ENCODE measurements around the gene MIPOL1.
A peak's percentile ranks its signal among the peaks of the same experiment; 100 is the strongest.
"Not testable (repeated sequence)": the region's sequence is repeated elsewhere in the genome, so short reads cannot be mapped to it uniquely, and the experiment has no call there.

The MIPOL1 gene

DNA sequence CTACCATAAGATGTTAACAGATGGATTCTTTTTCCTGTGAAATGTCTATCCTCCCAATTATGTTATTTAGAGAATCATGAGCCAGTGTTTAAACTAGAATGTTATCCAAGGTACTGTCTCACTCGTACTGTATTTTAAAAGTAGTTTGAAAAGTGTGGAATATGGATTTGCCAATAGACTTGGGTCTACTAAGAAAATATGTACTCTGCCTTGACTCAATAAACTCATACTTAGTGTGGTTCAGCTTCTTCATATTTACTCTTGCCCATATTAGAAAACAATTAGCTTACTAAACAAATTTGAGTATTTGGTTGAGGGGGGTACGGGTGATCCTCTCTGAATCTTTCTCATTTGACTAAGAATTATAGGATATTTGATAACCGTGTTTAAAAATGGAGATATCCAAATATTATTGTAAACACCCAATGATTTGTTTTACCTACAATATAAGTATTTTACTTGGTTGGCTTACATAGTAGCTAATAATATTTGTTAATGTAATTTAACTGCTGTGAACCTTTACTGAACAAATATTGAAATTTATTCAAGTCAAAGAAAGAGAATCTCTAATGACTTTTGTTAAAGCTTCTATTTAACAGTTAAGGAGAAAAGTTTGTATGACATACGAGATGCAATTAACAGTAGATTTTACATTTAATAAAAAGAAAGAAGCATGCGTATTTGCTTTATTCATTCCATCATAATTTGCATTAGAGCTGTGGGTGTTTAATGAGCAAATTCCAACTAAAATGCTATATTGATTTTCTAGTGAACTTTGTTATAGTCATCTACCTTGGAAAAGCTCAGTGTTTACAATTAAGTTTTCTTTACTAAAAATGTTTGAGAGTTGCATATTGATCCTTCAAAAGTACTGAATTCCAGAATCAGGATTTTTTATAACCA is 81.2 kb downstream of the MIPOL1 start:
- no peaks in the 10 kb centered on the region for H3K4me1 Mint-ChIP-seq
- ATAC-seq (no peak), DNase-seq (no peak)
- H3K27me3 Mint-ChIP-seq: no peaks in the 10 kb centered on the region
- peaks cover 0 to 9% of the 10 kb centered on the region in 2 donors for H3K9me3 Mint-ChIP-seq
- H3K4me3 Mint-ChIP-seq: no peak overlapping the region
- H3K27ac Mint-ChIP-seq: no peak overlapping the region

DNA sequence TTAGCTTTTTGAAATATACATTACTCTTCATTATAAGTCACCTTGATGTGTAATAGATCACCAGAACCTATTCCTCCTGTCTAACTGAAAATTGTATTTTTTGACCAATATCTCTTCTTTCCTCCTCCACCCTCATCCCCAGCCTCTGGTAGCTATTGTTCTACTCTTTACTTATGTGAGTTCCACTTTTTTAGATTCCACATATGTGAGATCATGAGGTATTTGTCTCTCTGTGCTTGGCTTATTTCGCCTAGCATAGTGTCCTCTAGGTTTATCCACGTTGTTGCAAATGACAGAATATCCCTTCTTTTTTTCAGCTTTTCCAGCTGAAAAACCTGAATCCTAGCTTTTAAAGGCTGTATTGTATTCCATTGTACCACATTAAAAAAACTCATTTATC is 82.1 kb downstream of the MIPOL1 start:
- Mint-ChIP-seq H3K4me3 (no peak overlapping the region), H3K27me3 (no peaks in the 10 kb centered on the region), H3K9me3 (peaks cover 0 to 9% of the 10 kb centered on the region in 2 donors), H3K27ac (no peak overlapping the region), H3K4me1 (no peaks in the 10 kb centered on the region)
- DNase-seq (no peak), ATAC-seq (no peak)

- ATAC-seq (no peak), DNase-seq (no peak)
- Mint-ChIP-seq H3K9me3 (peaks cover 0 to 9% of the 10 kb centered on the region in 2 donors), H3K4me1 (no peaks in the 10 kb centered on the region), H3K4me3 (no peak overlapping the region), H3K27ac (no peak overlapping the region), H3K27me3 (no peaks in the 10 kb centered on the region)
These were observed 87.0 kb downstream of the MIPOL1 start for GRCh38 chr14:37284760-37285159.

GRCh38 chr14:37285220-37285619 is 87.5 kb downstream of the MIPOL1 start:
- peaks cover 0 to 7% of the 10 kb centered on the region in 2 donors for H3K9me3 Mint-ChIP-seq
- no peaks in the 10 kb centered on the region for H3K4me1 Mint-ChIP-seq
- H3K4me3 Mint-ChIP-seq: no peak overlapping the region
- no peaks in the 10 kb centered on the region for H3K27me3 Mint-ChIP-seq
- ATAC-seq: no peak
- H3K27ac Mint-ChIP-seq: no peak overlapping the region
- DNase-seq: no peak

- Mint-ChIP-seq H3K4me3 (no peak overlapping the region), H3K4me1 (no peaks in the 10 kb centered on the region), H3K9me3 (peaks cover 4 to 6% of the 10 kb centered on the region in 2 donors), H3K27me3 (no peaks in the 10 kb centered on the region), H3K27ac (no peak overlapping the region)
- ATAC-seq (no peak), DNase-seq (no peak)
These were observed 92.0 kb downstream of the MIPOL1 start for GRCh38 chr14:37289688-37290087.

DNA sequence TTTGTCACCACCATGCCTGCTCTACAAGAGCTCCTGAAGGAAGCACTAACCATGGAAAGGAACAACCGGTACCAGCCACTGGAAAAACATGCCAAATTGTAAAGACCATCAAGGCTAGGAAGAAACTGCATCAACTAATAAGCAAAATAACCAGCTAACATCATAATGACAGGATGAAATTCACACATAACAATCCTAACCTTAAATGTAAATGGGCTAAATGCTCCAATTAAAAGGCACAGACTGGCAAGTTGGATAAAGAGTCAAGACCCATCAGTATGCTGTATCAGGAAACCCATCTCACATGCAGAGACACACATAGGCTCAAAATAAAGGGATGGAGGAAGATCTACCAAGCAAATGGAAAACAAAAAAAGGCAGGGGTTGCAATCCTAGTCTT is 97.5 kb downstream of the MIPOL1 start:
- not testable (repeated sequence) for H3K9me3 Mint-ChIP-seq, H3K27ac Mint-ChIP-seq, H3K4me1 Mint-ChIP-seq, DNase-seq, H3K27me3 Mint-ChIP-seq, H3K4me3 Mint-ChIP-seq, ATAC-seq

- no peak for DNase-seq
- no peaks in the 10 kb centered on the region for H3K4me1 Mint-ChIP-seq
- no peak overlapping the region for H3K4me3 Mint-ChIP-seq
- ATAC-seq: no peak
- no peaks in the 10 kb centered on the region for H3K27me3 Mint-ChIP-seq
- no peak overlapping the region for H3K27ac Mint-ChIP-seq
- peaks cover 19 to 24% of the 10 kb centered on the region in 2 donors for H3K9me3 Mint-ChIP-seq
These were observed 113.5 kb downstream of the MIPOL1 start for GRCh38 chr14:37311252-37311651.

DNA sequence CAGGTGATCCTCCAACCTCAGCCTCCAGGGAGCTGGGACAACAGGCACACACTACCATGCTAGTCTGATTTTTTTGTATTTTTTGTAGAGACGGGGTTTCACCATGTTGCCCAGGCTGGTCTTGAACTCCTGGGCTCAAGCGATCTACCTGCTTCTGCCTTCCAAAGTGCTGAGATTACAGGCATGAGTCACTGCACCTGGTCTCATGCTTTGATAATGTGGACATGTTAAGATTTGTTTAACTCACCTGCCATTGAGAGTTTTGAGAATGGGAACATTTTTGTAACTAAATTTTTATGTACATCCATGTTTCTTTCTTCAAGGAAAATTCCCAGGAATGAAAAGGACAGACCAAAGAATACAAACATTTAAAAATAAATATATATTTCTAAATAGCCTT is 121.2 kb downstream of the MIPOL1 start:
- H3K9me3 Mint-ChIP-seq: peaks cover 12 to 14% of the 10 kb centered on the region in 2 donors
- no peaks in the 10 kb centered on the region for H3K4me1 Mint-ChIP-seq
- ATAC-seq (no peak), DNase-seq (no peak)
- no peak overlapping the region for H3K4me3 Mint-ChIP-seq
- H3K27ac Mint-ChIP-seq: no peak overlapping the region
- H3K27me3 Mint-ChIP-seq: no peaks in the 10 kb centered on the region

GRCh38 chr14:37320106-37320505 is 122.4 kb downstream of the MIPOL1 start:
- no peaks in the 10 kb centered on the region for H3K27me3 Mint-ChIP-seq
- H3K4me1 Mint-ChIP-seq: no peaks in the 10 kb centered on the region
- no peak overlapping the region for H3K4me3 Mint-ChIP-seq
- H3K9me3 Mint-ChIP-seq: peaks cover 10 to 12% of the 10 kb centered on the region in 2 donors
- H3K27ac Mint-ChIP-seq: no peak overlapping the region
- DNase-seq (no peak), ATAC-seq (no peak)

DNA sequence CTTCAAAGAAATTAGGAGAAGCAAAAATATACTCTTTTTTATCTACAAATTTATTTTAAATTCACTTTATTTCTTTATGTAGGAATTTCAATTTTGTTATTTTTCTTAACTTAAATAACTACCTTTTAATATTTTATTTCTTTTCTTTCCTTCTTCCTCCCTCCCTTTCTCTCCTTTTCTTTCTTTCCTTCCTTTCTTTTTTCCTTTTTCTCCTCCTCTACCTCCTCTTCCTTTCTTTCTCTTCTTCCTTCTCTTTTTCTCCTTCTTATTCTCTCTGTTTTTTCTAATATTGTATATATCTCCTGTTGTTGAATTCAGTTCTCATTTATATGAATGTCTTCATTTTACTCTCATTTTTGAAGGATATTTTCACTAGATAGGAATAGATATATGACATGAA is 127.6 kb downstream of the MIPOL1 start:
- DNase-seq: no peak
- Mint-ChIP-seq H3K27me3 (no peaks in the 10 kb centered on the region), H3K27ac (peak overlapping the region in 1 of 2 donors; percentile 9), H3K4me1 (no peaks in the 10 kb centered on the region), H3K9me3 (peaks cover 0 to 7% of the 10 kb centered on the region in 2 donors), H3K4me3 (no peak overlapping the region)
- no peak for ATAC-seq

DNA sequence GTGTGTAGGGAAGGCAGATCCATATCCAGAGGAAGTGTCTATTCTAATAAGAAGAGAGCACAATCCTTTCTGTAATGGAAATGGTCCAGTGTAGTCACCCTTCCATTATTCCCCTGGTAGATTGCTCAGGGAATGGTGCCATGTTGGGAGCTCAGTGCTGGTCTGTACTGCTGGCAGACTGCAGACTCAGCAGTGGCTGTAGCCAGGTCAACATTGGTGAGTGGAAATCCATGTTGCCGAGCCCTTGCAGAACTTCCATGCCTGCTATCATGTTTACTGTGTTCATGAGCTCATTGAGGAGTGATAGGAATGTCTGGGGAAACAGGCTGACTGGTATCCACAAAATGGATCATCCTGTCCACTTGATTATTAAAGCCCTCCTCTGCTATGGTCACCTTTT is 128.7 kb downstream of the MIPOL1 start:
- Mint-ChIP-seq H3K27ac (no peak overlapping the region), H3K4me1 (no peaks in the 10 kb centered on the region), H3K27me3 (no peaks in the 10 kb centered on the region), H3K9me3 (peaks cover 4 to 17% of the 10 kb centered on the region in 2 donors), H3K4me3 (no peak overlapping the region)
- ATAC-seq (no peak), DNase-seq (no peak)

- not testable (repeated sequence) for H3K27ac Mint-ChIP-seq, ATAC-seq, DNase-seq
These were observed 130.2 kb downstream of the MIPOL1 start for GRCh38 chr14:37327933-37328332.

DNA sequence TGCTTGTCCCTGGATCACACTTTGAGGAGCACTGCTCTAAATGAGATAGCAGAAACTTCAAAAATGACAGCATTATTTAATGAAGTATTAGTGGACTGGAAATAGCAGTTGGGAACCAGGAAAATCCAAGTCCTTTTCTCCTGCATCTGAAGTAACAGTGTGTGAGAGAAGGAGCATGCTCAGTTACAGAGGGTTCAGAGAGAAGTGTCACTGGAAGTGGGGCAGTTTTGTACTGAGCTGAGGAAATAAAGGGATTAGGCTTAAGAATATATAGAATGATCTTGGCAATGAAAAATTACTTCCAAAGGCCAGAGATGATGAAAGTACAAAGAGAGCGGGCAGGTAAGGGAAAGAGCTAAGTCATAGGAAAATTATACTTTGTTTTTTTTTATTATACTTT is 130.9 kb downstream of the MIPOL1 start:
- ATAC-seq (no peak), DNase-seq (no peak)
- no peaks in the 10 kb centered on the region for H3K27me3 Mint-ChIP-seq
- H3K9me3 Mint-ChIP-seq: peaks cover 4 to 21% of the 10 kb centered on the region in 2 donors
- H3K27ac Mint-ChIP-seq: no peak overlapping the region
- no peak overlapping the region for H3K4me3 Mint-ChIP-seq
- no peaks in the 10 kb centered on the region for H3K4me1 Mint-ChIP-seq

More at GRCh38 chr14:37327933-37328332, 130.2 kb downstream of the MIPOL1 start:
- H3K27me3 Mint-ChIP-seq, H3K4me1 Mint-ChIP-seq, H3K4me3 Mint-ChIP-seq: not testable (repeated sequence)
- peaks cover 4 to 21% of the 10 kb centered on the region in 2 donors for H3K9me3 Mint-ChIP-seq

DNA sequence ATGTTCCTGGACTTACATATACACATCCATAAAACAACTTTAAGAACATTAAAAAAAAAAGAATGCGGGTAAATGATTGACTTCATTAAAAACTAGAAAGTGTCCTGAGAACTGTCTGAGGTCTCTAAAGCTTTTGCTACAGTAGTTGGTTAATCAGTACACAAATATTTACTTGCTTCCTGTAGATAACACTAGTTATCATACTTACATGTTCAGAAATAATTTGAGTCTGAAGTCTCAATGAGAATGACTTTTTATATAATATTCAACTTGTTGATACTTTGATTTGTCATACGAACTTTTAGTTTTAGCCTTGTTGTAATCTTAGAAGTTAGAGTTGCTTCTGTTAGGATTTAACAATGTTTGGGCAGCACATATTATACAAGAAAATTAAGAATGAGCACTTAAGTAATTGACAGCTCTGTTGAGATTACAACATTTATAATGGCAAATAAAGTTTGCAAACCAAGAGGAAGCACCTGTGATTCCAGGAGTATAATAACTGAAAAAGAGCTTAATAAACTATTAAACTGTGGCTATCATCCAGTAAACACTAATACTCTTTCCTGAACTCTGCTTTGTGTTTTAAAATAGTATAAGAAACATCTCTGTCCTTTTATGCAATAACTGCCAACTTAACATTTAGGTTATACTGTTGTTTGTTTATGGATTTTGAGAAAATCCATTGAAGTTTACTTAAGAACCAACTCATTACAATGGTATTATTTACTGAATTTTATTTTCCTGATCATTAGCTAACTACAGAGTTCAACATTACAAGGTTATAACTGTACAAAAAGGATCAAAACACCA is 131.7 kb downstream of the MIPOL1 start:
- H3K4me1 Mint-ChIP-seq: no peaks in the 10 kb centered on the region

DNA sequence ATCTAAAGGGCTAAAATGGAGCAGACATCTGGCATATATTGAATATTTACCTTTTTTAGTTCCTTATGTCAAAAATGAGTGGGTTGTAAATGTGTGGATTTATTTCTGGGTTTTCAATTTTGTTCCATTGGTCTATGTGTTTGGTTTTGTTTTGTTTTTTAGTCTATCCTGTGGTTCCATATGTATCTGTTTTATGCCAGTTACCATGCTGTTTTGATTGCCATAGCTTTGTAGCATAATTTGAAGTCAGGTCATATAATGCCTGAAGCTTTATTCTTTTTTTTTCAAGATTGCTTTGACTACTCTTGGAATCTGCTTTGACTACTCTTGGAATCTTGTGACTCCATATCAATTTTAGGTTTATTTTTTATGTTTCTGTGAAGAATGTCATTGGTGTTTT is 133.2 kb downstream of the MIPOL1 start:
- no peaks in the 10 kb centered on the region for H3K27me3 Mint-ChIP-seq
- DNase-seq: no peak
- no peak overlapping the region for H3K4me3 Mint-ChIP-seq
- no peaks in the 10 kb centered on the region for H3K4me1 Mint-ChIP-seq
- H3K9me3 Mint-ChIP-seq: peaks cover 4 to 14% of the 10 kb centered on the region in 2 donors
- no peak overlapping the region for H3K27ac Mint-ChIP-seq
- no peak for ATAC-seq

More for the DNA sequence above, 131.7 kb downstream of the MIPOL1 start:
- Mint-ChIP-seq H3K4me3 (no peak overlapping the region), H3K9me3 (peaks cover 4 to 21% of the 10 kb centered on the region in 2 donors), H3K27me3 (no peaks in the 10 kb centered on the region), H3K27ac (peak overlapping the region in 1 of 2 donors; percentile 12)
- DNase-seq (no peak), ATAC-seq (no peak)

- Mint-ChIP-seq H3K4me3 (no peak overlapping the region), H3K4me1 (no peaks in the 10 kb centered on the region), H3K27me3 (no peaks in the 10 kb centered on the region), H3K27ac (no peak overlapping the region), H3K9me3 (no peaks in the 10 kb centered on the region)
- DNase-seq (no peak), ATAC-seq (no peak)
These were observed 142.6 kb downstream of the MIPOL1 start for GRCh38 chr14:37340353-37340752.
